ENCODE measurements around the gene TPSAB1. TPM values are rescaled to one million over a fixed set of nuclear protein-coding genes. Genes with fewer than 3 reads are reported as not detected.

Gene TPSAB1
- total and polyA plus RNA-seq, 2 donors (not counting 1 experiment from before 2014, with no cell fraction given): not detected

- no peak for TF ChIP-seq CTCF (conservative IDR thresholded peaks at IDR 0.05 in 1 of 2, IDR thresholded peaks at IDR 0.05 in 1 of 2; ENCODE audit: low read depth in 1 of 2, low read length in 2 of 2)
- TF ChIP-seq EZH2 (IDR thresholded peaks at IDR 0.05; ENCODE audit: low read length, missing control alignments): no peak
- no peaks in the 10 kb centered on the region for H3K27me3 ChIP-seq (ENCODE audit: control insufficient read depth, insufficient read depth, low read length)
- H3K27ac ChIP-seq (ENCODE audit: insufficient read depth, low read length): no peak overlapping the region
- no peak overlapping the region for H3K4me2 ChIP-seq (ENCODE audit: extremely low read depth, insufficient read depth, low read length)
- DNase-seq (ENCODE audit: low read depth in 2 of 2): no peak
- no peaks in the 10 kb centered on the region for H3K79me2 ChIP-seq (ENCODE audit: control insufficient read depth, insufficient read depth, low read length)
- H4K20me1 ChIP-seq (ENCODE audit: control insufficient read depth, extremely low read depth, insufficient read depth, low read length): no peaks in the 10 kb centered on the region
- no peak overlapping the region for H3K9ac ChIP-seq (ENCODE audit: insufficient read depth, low read length)
- H3K36me3 ChIP-seq (ENCODE audit: control insufficient read depth, insufficient read depth, low read length): no peaks in the 10 kb centered on the region
- no peak overlapping the region for H2AFZ ChIP-seq (ENCODE audit: low read length)
- no peaks in the 10 kb centered on the region for H3K9me3 ChIP-seq (ENCODE audit: control insufficient read depth, insufficient read depth, low read depth, low read length)
- no peaks in the 10 kb centered on the region for H3K4me1 ChIP-seq (ENCODE audit: control insufficient read depth, extremely low read depth, insufficient read depth, low read length)
- no peak overlapping the region for H3K4me3 ChIP-seq (replicated peaks in 1 of 4; ENCODE audit: control extremely low read depth in 1 of 4, insufficient read depth in 1 of 4, low read depth in 3 of 4, low read length in 4 of 4)
Observed at GRCh38 chr16:1278477-1278876, 38.0 kb downstream of the TPSAB1 start.

GRCh38 chr16:1279081-1279944 is 38.8 kb downstream of the TPSAB1 start:
- Histone ChIP-seq H3K4me3 (replicated peaks in 1 of 4; ENCODE audit: control extremely low read depth in 1 of 4, insufficient read depth in 1 of 4, low read depth in 3 of 4, low read length in 4 of 4) (no peak overlapping the region), H3K4me1 (ENCODE audit: control insufficient read depth, extremely low read depth, insufficient read depth, low read length) (no peaks in the 10 kb centered on the region), H3K79me2 (ENCODE audit: control insufficient read depth, insufficient read depth, low read length) (no peaks in the 10 kb centered on the region), H3K27me3 (ENCODE audit: control insufficient read depth, insufficient read depth, low read length) (no peaks in the 10 kb centered on the region), H4K20me1 (ENCODE audit: control insufficient read depth, extremely low read depth, insufficient read depth, low read length) (no peaks in the 10 kb centered on the region), H3K9ac (ENCODE audit: insufficient read depth, low read length) (no peak overlapping the region), H3K27ac (ENCODE audit: insufficient read depth, low read length) (no peak overlapping the region), H3K4me2 (ENCODE audit: extremely low read depth, insufficient read depth, low read length) (no peak overlapping the region), H2AFZ (ENCODE audit: low read length) (no peak overlapping the region), H3K36me3 (ENCODE audit: control insufficient read depth, insufficient read depth, low read length) (no peaks in the 10 kb centered on the region), H3K9me3 (ENCODE audit: control insufficient read depth, insufficient read depth, low read depth, low read length) (no peaks in the 10 kb centered on the region)
- TF ChIP-seq CTCF (conservative IDR thresholded peaks at IDR 0.05 in 1 of 2, IDR thresholded peaks at IDR 0.05 in 1 of 2; ENCODE audit: low read depth in 1 of 2, low read length in 2 of 2) (no peak), EZH2 (IDR thresholded peaks at IDR 0.05; ENCODE audit: low read length, missing control alignments) (no peak)
- no peak for DNase-seq (ENCODE audit: low read depth in 2 of 2)

GRCh38 chr16:1279945-1280589 is 39.6 kb downstream of the TPSAB1 start:
- Histone ChIP-seq H3K4me1 (ENCODE audit: control insufficient read depth, extremely low read depth, insufficient read depth, low read length) (no peaks in the 10 kb centered on the region), H3K27me3 (ENCODE audit: control insufficient read depth, insufficient read depth, low read length) (no peaks in the 10 kb centered on the region), H3K4me3 (replicated peaks in 1 of 4; ENCODE audit: control extremely low read depth in 1 of 4, insufficient read depth in 1 of 4, low read depth in 3 of 4, low read length in 4 of 4) (no peak overlapping the region), H4K20me1 (ENCODE audit: control insufficient read depth, extremely low read depth, insufficient read depth, low read length) (no peaks in the 10 kb centered on the region), H3K4me2 (ENCODE audit: extremely low read depth, insufficient read depth, low read length) (no peak overlapping the region), H3K9ac (ENCODE audit: insufficient read depth, low read length) (no peak overlapping the region), H3K9me3 (ENCODE audit: control insufficient read depth, insufficient read depth, low read depth, low read length) (no peaks in the 10 kb centered on the region), H3K36me3 (ENCODE audit: control insufficient read depth, insufficient read depth, low read length) (no peaks in the 10 kb centered on the region), H3K27ac (ENCODE audit: insufficient read depth, low read length) (no peak overlapping the region), H2AFZ (ENCODE audit: low read length) (no peak overlapping the region), H3K79me2 (ENCODE audit: control insufficient read depth, insufficient read depth, low read length) (no peaks in the 10 kb centered on the region)
- no peak for DNase-seq (ENCODE audit: low read depth in 2 of 2)
- TF ChIP-seq EZH2 (IDR thresholded peaks at IDR 0.05; ENCODE audit: low read length, missing control alignments) (no peak), CTCF (conservative IDR thresholded peaks at IDR 0.05 in 1 of 2, IDR thresholded peaks at IDR 0.05 in 1 of 2; ENCODE audit: low read depth in 1 of 2, low read length in 2 of 2) (no peak)

All from fibroblast of lung (primary cell).